ENCODE data around the gene STK11. TPM values are rescaled to one million over a fixed set of nuclear protein-coding genes. Genes with fewer than 3 reads are reported as not detected.

STK11 gene
- total and polyA plus RNA-seq, 2 donors, result 42.5 to 60.2 TPM

- Histone ChIP-seq H3K27ac (ENCODE audit: low read depth in 1 of 2, low read length in 1 of 2) (no peak overlapping the region), H3K27me3 (ENCODE audit: control insufficient read depth in 2 of 2, insufficient read depth in 1 of 2, low read length in 1 of 2) (no peaks in the 10 kb centered on the region), H3K9me3 (ENCODE audit: control insufficient read depth in 2 of 2, insufficient read depth in 1 of 2, low read length in 1 of 2) (no peaks in the 10 kb centered on the region), H3K4me3 (ENCODE audit: low read length in 2 of 2) (no peak overlapping the region), H3K4me1 (ENCODE audit: control insufficient read depth in 2 of 2, insufficient read depth in 2 of 2, low read length in 2 of 2) (peaks cover 6 to 15% of the 10 kb centered on the region in 2 donors), H3K36me3 (ENCODE audit: control insufficient read depth in 2 of 2, insufficient read depth in 2 of 2, low read length in 1 of 2) (peaks cover 22 to 31% of the 10 kb centered on the region in 2 donors)
- no peak for DNase-seq (ENCODE audit: low read depth in 6 of 9, low spot score in 9 of 9)
- WGBS, result 95% methylated on average over 26 of the region's 26 CpGs
These were observed 9.5 kb downstream of the STK11 start for GRCh38 chr19:1214862-1215731.

- Histone ChIP-seq H3K9me3 (ENCODE audit: control insufficient read depth in 2 of 2, insufficient read depth in 1 of 2, low read length in 1 of 2) (no peaks in the 10 kb centered on the region), H3K4me3 (ENCODE audit: low read length in 2 of 2) (no peak overlapping the region), H3K4me1 (ENCODE audit: control insufficient read depth in 2 of 2, insufficient read depth in 2 of 2, low read length in 2 of 2) (peaks cover 6 to 15% of the 10 kb centered on the region in 2 donors), H3K27me3 (ENCODE audit: control insufficient read depth in 2 of 2, insufficient read depth in 1 of 2, low read length in 1 of 2) (no peaks in the 10 kb centered on the region), H3K36me3 (ENCODE audit: control insufficient read depth in 2 of 2, insufficient read depth in 2 of 2, low read length in 1 of 2) (peaks cover 30 to 38% of the 10 kb centered on the region in 2 donors), H3K27ac (ENCODE audit: low read depth in 1 of 2, low read length in 1 of 2) (no peak overlapping the region)
- 97% methylated on average over 12 of the region's 12 CpGs for WGBS
- no peak for DNase-seq (ENCODE audit: low read depth in 6 of 9, low spot score in 9 of 9)
These were observed 11.2 kb downstream of the STK11 start for GRCh38 chr19:1216756-1217155.

- no peak for DNase-seq (ENCODE audit: low read depth in 6 of 9, low spot score in 9 of 9)
- Histone ChIP-seq H3K36me3 (ENCODE audit: control insufficient read depth in 2 of 2, insufficient read depth in 2 of 2, low read length in 1 of 2) (peaks cover 28 to 43% of the 10 kb centered on the region in 2 donors), H3K9me3 (ENCODE audit: control insufficient read depth in 2 of 2, insufficient read depth in 1 of 2, low read length in 1 of 2) (no peaks in the 10 kb centered on the region), H3K27ac (ENCODE audit: low read depth in 1 of 2, low read length in 1 of 2) (no peak overlapping the region), H3K27me3 (ENCODE audit: control insufficient read depth in 2 of 2, insufficient read depth in 1 of 2, low read length in 1 of 2) (no peaks in the 10 kb centered on the region), H3K4me1 (ENCODE audit: control insufficient read depth in 2 of 2, insufficient read depth in 2 of 2, low read length in 2 of 2) (peaks cover 6 to 15% of the 10 kb centered on the region in 2 donors), H3K4me3 (ENCODE audit: low read length in 2 of 2) (no peak overlapping the region)
- WGBS, result 97% methylated on average over 15 of the region's 15 CpGs
These were observed 11.8 kb downstream of the STK11 start for GRCh38 chr19:1217366-1217765.

- Histone ChIP-seq H3K4me1 (ENCODE audit: control insufficient read depth in 2 of 2, insufficient read depth in 2 of 2, low read length in 2 of 2) (peaks cover 5 to 7% of the 10 kb centered on the region in 2 donors), H3K27ac (ENCODE audit: low read depth in 1 of 2, low read length in 1 of 2) (no peak overlapping the region), H3K4me3 (ENCODE audit: low read length in 2 of 2) (no peak overlapping the region), H3K27me3 (ENCODE audit: control insufficient read depth in 2 of 2, insufficient read depth in 1 of 2, low read length in 1 of 2) (no peaks in the 10 kb centered on the region), H3K36me3 (ENCODE audit: control insufficient read depth in 2 of 2, insufficient read depth in 2 of 2, low read length in 1 of 2) (peaks cover 41 to 55% of the 10 kb centered on the region in 2 donors), H3K9me3 (ENCODE audit: control insufficient read depth in 2 of 2, insufficient read depth in 1 of 2, low read length in 1 of 2) (no peaks in the 10 kb centered on the region)
- 97% methylated on average over 37 of the region's 37 CpGs for WGBS
- DNase-seq (ENCODE audit: low read depth in 6 of 9, low spot score in 9 of 9), result no peak
These were observed 13.4 kb downstream of the STK11 start for GRCh38 chr19:1218751-1219567.

- WGBS, result 98% methylated on average over 19 of the region's 19 CpGs
- no peaks in the 10 kb centered on the region for H3K4me1 ChIP-seq (ENCODE audit: control insufficient read depth in 2 of 2, insufficient read depth in 2 of 2, low read length in 2 of 2)
- H3K27me3 ChIP-seq (ENCODE audit: control insufficient read depth in 2 of 2, insufficient read depth in 1 of 2, low read length in 1 of 2), result no peaks in the 10 kb centered on the region
- no peak overlapping the region for H3K27ac ChIP-seq (ENCODE audit: low read depth in 1 of 2, low read length in 1 of 2)
- no peak for DNase-seq (ENCODE audit: low read depth in 6 of 9, low spot score in 9 of 9)
- H3K9me3 ChIP-seq (ENCODE audit: control insufficient read depth in 2 of 2, insufficient read depth in 1 of 2, low read length in 1 of 2), result no peaks in the 10 kb centered on the region
- peaks cover 48 to 60% of the 10 kb centered on the region in 2 donors for H3K36me3 ChIP-seq (ENCODE audit: control insufficient read depth in 2 of 2, insufficient read depth in 2 of 2, low read length in 1 of 2)
- no peak overlapping the region for H3K4me3 ChIP-seq (ENCODE audit: low read length in 2 of 2)
These were observed 14.4 kb downstream of the STK11 start for GRCh38 chr19:1219786-1220476.

GRCh38 chr19:1220477-1220930, 14.9 kb downstream of the STK11 start:
- Histone ChIP-seq H3K27ac (ENCODE audit: low read depth in 1 of 2, low read length in 1 of 2) (no peak overlapping the region), H3K27me3 (ENCODE audit: control insufficient read depth in 2 of 2, insufficient read depth in 1 of 2, low read length in 1 of 2) (no peaks in the 10 kb centered on the region), H3K4me1 (ENCODE audit: control insufficient read depth in 2 of 2, insufficient read depth in 2 of 2, low read length in 2 of 2) (no peaks in the 10 kb centered on the region), H3K36me3 (ENCODE audit: control insufficient read depth in 2 of 2, insufficient read depth in 2 of 2, low read length in 1 of 2) (peaks cover 50 to 61% of the 10 kb centered on the region in 2 donors), H3K9me3 (ENCODE audit: control insufficient read depth in 2 of 2, insufficient read depth in 1 of 2, low read length in 1 of 2) (no peaks in the 10 kb centered on the region), H3K4me3 (ENCODE audit: low read length in 2 of 2) (no peak overlapping the region)
- no peak for DNase-seq (ENCODE audit: low read depth in 6 of 9, low spot score in 9 of 9)
- 98% methylated on average over 33 of the region's 33 CpGs for WGBS

- H3K27me3 ChIP-seq (ENCODE audit: control insufficient read depth in 2 of 2, insufficient read depth in 1 of 2, low read length in 1 of 2), result no peaks in the 10 kb centered on the region
- no peak for DNase-seq (ENCODE audit: low read depth in 6 of 9, low spot score in 9 of 9)
- H3K4me3 ChIP-seq (ENCODE audit: low read length in 2 of 2), result no peak overlapping the region
- 98% methylated on average over 38 of the region's 38 CpGs for WGBS
- no peaks in the 10 kb centered on the region for H3K4me1 ChIP-seq (ENCODE audit: control insufficient read depth in 2 of 2, insufficient read depth in 2 of 2, low read length in 2 of 2)
- H3K27ac ChIP-seq (ENCODE audit: low read depth in 1 of 2, low read length in 1 of 2), result no peak overlapping the region
- peaks cover 52 to 65% of the 10 kb centered on the region in 2 donors for H3K36me3 ChIP-seq (ENCODE audit: control insufficient read depth in 2 of 2, insufficient read depth in 2 of 2, low read length in 1 of 2)
- H3K9me3 ChIP-seq (ENCODE audit: control insufficient read depth in 2 of 2, insufficient read depth in 1 of 2, low read length in 1 of 2), result no peaks in the 10 kb centered on the region
These were observed 15.7 kb downstream of the STK11 start for GRCh38 chr19:1220976-1221903.

GRCh38 chr19:1221904-1222255, 16.3 kb downstream of the STK11 start:
- no peak for DNase-seq (ENCODE audit: low read depth in 6 of 9, low spot score in 9 of 9)
- Histone ChIP-seq H3K4me1 (ENCODE audit: control insufficient read depth in 2 of 2, insufficient read depth in 2 of 2, low read length in 2 of 2) (no peaks in the 10 kb centered on the region), H3K27ac (ENCODE audit: low read depth in 1 of 2, low read length in 1 of 2) (no peak overlapping the region), H3K27me3 (ENCODE audit: control insufficient read depth in 2 of 2, insufficient read depth in 1 of 2, low read length in 1 of 2) (no peaks in the 10 kb centered on the region), H3K36me3 (ENCODE audit: control insufficient read depth in 2 of 2, insufficient read depth in 2 of 2, low read length in 1 of 2) (peaks cover 54 to 71% of the 10 kb centered on the region in 2 donors), H3K9me3 (ENCODE audit: control insufficient read depth in 2 of 2, insufficient read depth in 1 of 2, low read length in 1 of 2) (no peaks in the 10 kb centered on the region), H3K4me3 (ENCODE audit: low read length in 2 of 2) (no peak overlapping the region)
- WGBS, result 97% methylated on average over 22 of the region's 22 CpGs

All from thymus (tissue), 11 donors.